Measurements from ENCODE around the gene LHFPL2. TPM values are rescaled to one million over a fixed set of nuclear protein-coding genes. Genes with fewer than 3 reads are reported as not detected.

LHFPL2 gene
- total and polyA plus RNA-seq, 3 experiments from 2014 or later = 0.20 to 1.2 (median 0.84) TPM

DNA sequence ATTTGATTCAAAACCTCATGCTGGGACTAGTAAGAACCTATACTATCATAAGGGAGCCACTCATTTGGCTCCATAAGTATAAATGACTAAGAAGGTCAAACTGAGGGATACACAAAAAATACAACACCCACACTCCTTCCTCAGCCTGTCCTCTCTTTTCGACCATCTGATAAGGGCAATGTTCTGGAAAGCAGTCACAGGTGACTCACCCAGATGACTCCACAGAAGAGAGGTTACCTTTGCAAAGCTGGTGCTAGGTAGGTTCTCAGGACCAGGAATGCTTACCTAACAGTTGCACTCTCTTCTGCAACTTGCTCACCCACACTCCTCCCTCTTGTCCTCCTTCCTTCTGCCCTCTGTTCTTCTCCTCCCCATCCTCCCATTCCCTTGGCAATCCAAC, 32.9 kb downstream of the LHFPL2 start:
- no peak overlapping the region for H3K4me3 Mint-ChIP-seq
- CTCF ChIA-PET = no interaction called here
- no peaks in the 10 kb centered on the region for H3K36me3 Mint-ChIP-seq
- peaks cover 0 to 3% (median 0%) of the 10 kb centered on the region in 5 donors for H3K9me3 Mint-ChIP-seq
- peaks cover 0 to 8% of the 10 kb centered on the region in 2 donors for H3K27me3 Mint-ChIP-seq
- no peaks in the 10 kb centered on the region for H3K36me3 ChIP-seq (ENCODE audit: insufficient read depth, low read length)
- no peaks in the 10 kb centered on the region for H3K4me1 ChIP-seq (ENCODE audit: insufficient read depth, low read length)
- no peak overlapping the region for H3K27ac ChIP-seq (ENCODE audit: low read depth, low read length)
- DNase-seq = no peak
- H3K4me3 ChIP-seq (ENCODE audit: low read length) = no peak overlapping the region
- H3K27ac Mint-ChIP-seq = no peak overlapping the region
- H3K9me3 ChIP-seq (ENCODE audit: low read length) = no peaks in the 10 kb centered on the region
- POLR2A ChIA-PET = no interaction called here
- no peaks in the 10 kb centered on the region for H3K27me3 ChIP-seq (ENCODE audit: insufficient read depth, low read length, poor library complexity, severe bottlenecking)
- no peaks in the 10 kb centered on the region for H3K4me1 Mint-ChIP-seq

GRCh38 chr5:78614816-78615215, 33.8 kb downstream of the LHFPL2 start:
- H3K4me3 ChIP-seq (ENCODE audit: low read length) = no peak overlapping the region
- Mint-ChIP-seq H3K4me3 (no peak overlapping the region), H3K9me3 (no peaks in the 10 kb centered on the region), H3K27me3 (peaks cover 0 to 10% of the 10 kb centered on the region in 2 donors), H3K4me1 (no peaks in the 10 kb centered on the region), H3K27ac (no peak overlapping the region), H3K36me3 (no peaks in the 10 kb centered on the region)
- no peaks in the 10 kb centered on the region for H3K9me3 ChIP-seq (ENCODE audit: low read length)
- no peaks in the 10 kb centered on the region for H3K4me1 ChIP-seq (ENCODE audit: insufficient read depth, low read length)
- no peaks in the 10 kb centered on the region for H3K27me3 ChIP-seq (ENCODE audit: insufficient read depth, low read length, poor library complexity, severe bottlenecking)
- no peak overlapping the region for H3K27ac ChIP-seq (ENCODE audit: low read depth, low read length)
- ChIA-PET CTCF (no interaction called here), POLR2A (no interaction called here)
- no peak for DNase-seq
- no peaks in the 10 kb centered on the region for H3K36me3 ChIP-seq (ENCODE audit: insufficient read depth, low read length)

GRCh38 chr5:78613756-78614155, 34.8 kb downstream of the LHFPL2 start:
- Mint-ChIP-seq H3K36me3 (no peaks in the 10 kb centered on the region), H3K9me3 (no peaks in the 10 kb centered on the region), H3K4me1 (no peaks in the 10 kb centered on the region), H3K27ac (no peak overlapping the region), H3K27me3 (peaks cover 0 to 10% of the 10 kb centered on the region in 2 donors), H3K4me3 (no peak overlapping the region)
- Histone ChIP-seq H3K4me1 (ENCODE audit: insufficient read depth, low read length) (no peaks in the 10 kb centered on the region), H3K27me3 (ENCODE audit: insufficient read depth, low read length, poor library complexity, severe bottlenecking) (no peaks in the 10 kb centered on the region), H3K4me3 (ENCODE audit: low read length) (no peak overlapping the region), H3K9me3 (ENCODE audit: low read length) (no peaks in the 10 kb centered on the region), H3K36me3 (ENCODE audit: insufficient read depth, low read length) (no peaks in the 10 kb centered on the region), H3K27ac (ENCODE audit: low read depth, low read length) (no peak overlapping the region)
- CTCF ChIA-PET = no interaction called here
- no peak for DNase-seq
- POLR2A ChIA-PET = no interaction called here

- Histone ChIP-seq H3K9me3 (ENCODE audit: low read length) (no peaks in the 10 kb centered on the region), H3K4me3 (ENCODE audit: low read length) (no peak overlapping the region), H3K4me1 (ENCODE audit: insufficient read depth, low read length) (no peaks in the 10 kb centered on the region), H3K27me3 (ENCODE audit: insufficient read depth, low read length, poor library complexity, severe bottlenecking) (no peaks in the 10 kb centered on the region), H3K36me3 (ENCODE audit: insufficient read depth, low read length) (no peaks in the 10 kb centered on the region), H3K27ac (ENCODE audit: low read depth, low read length) (no peak overlapping the region)
- Mint-ChIP-seq H3K36me3 (no peaks in the 10 kb centered on the region), H3K4me1 (no peaks in the 10 kb centered on the region), H3K9me3 (no peaks in the 10 kb centered on the region), H3K27me3 (peaks cover 0 to 12% of the 10 kb centered on the region in 2 donors), H3K4me3 (no peak overlapping the region), H3K27ac (no peak overlapping the region)
- ChIA-PET CTCF (no interaction called here), POLR2A (no interaction called here)
- no peak for DNase-seq
Observed at GRCh38 chr5:78613151-78613533, 35.4 kb downstream of the LHFPL2 start.

DNA sequence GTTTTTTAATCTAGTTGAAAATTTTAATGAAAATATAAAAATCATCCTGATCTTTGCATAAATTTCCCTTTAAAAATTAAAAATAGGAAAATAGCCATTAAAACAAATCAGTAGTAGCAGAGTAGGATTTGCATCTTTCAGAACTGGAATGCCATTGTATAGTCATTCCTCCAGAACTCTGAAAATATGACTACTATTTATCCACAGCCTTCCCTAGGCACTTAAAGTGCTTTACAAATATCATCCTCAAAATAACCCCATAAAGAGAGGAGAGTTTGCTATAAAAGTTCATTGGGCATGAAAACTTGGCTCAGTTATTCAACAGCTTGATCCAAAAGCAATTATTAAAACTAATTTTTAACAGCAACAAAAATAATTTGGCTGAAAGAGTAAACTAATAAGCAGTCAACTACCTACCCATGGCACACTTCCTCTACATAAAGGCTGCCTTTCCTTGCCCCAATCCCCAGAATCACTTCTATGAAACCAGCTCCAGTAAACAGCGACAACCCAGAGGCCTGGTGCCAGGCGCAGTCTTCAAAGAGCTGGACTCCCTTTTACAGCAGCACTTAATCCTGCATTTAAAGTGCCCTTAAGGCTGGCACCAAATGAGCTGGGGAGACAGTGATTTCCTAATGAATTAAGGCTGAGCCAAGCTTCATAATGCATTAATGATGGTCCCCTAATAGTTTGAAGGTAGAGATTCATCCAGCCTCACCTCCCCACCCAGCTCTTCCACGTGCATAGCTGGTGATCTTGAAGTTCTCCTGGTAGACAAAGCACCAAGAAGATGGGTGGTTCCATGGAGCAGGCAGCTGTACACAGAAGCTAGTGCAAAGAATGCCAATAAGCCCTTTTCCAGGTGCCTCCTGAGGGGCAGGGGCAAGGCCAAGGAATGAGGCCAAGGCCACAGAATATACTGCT, 36.1 kb downstream of the LHFPL2 start:
- ChIA-PET CTCF (no interaction called here), POLR2A (no interaction called here)

GRCh38 chr5:78611126-78611605, 37.4 kb downstream of the LHFPL2 start:
- Histone ChIP-seq H3K4me1 (ENCODE audit: insufficient read depth, low read length) (no peaks in the 10 kb centered on the region), H3K27me3 (ENCODE audit: insufficient read depth, low read length, poor library complexity, severe bottlenecking) (no peaks in the 10 kb centered on the region), H3K4me3 (ENCODE audit: low read length) (no peak overlapping the region), H3K36me3 (ENCODE audit: insufficient read depth, low read length) (no peaks in the 10 kb centered on the region), H3K27ac (ENCODE audit: low read depth, low read length) (no peak overlapping the region), H3K9me3 (ENCODE audit: low read length) (no peaks in the 10 kb centered on the region)
- Mint-ChIP-seq H3K4me1 (no peaks in the 10 kb centered on the region), H3K9me3 (no peaks in the 10 kb centered on the region), H3K4me3 (no peak overlapping the region), H3K27ac (peak overlapping the region in 1 of 8 donors; percentile 58), H3K36me3 (no peaks in the 10 kb centered on the region), H3K27me3 (peaks cover 6 to 18% of the 10 kb centered on the region in 2 donors)
- POLR2A ChIA-PET = no interaction called here
- no peak for DNase-seq
- CTCF ChIA-PET = no interaction called here

More for the DNA sequence above, 36.1 kb downstream of the LHFPL2 start:
- no peak for DNase-seq
- peaks cover 4 to 12% of the 10 kb centered on the region in 2 donors for H3K27me3 Mint-ChIP-seq
- no peaks in the 10 kb centered on the region for H3K36me3 Mint-ChIP-seq
- H3K9me3 Mint-ChIP-seq = no peaks in the 10 kb centered on the region
- no peaks in the 10 kb centered on the region for H3K9me3 ChIP-seq (ENCODE audit: low read length)
- no peaks in the 10 kb centered on the region for H3K4me1 ChIP-seq (ENCODE audit: insufficient read depth, low read length)
- H3K36me3 ChIP-seq (ENCODE audit: insufficient read depth, low read length) = no peaks in the 10 kb centered on the region
- no peak overlapping the region for H3K4me3 ChIP-seq (ENCODE audit: low read length)
- H3K4me1 Mint-ChIP-seq = no peaks in the 10 kb centered on the region
- H3K27ac ChIP-seq (ENCODE audit: low read depth, low read length) = no peak overlapping the region
- peak overlapping the region in 1 of 8 donors; percentile 29 for H3K27ac Mint-ChIP-seq
- H3K27me3 ChIP-seq (ENCODE audit: insufficient read depth, low read length, poor library complexity, severe bottlenecking) = no peaks in the 10 kb centered on the region
- no peak overlapping the region for H3K4me3 Mint-ChIP-seq

DNA sequence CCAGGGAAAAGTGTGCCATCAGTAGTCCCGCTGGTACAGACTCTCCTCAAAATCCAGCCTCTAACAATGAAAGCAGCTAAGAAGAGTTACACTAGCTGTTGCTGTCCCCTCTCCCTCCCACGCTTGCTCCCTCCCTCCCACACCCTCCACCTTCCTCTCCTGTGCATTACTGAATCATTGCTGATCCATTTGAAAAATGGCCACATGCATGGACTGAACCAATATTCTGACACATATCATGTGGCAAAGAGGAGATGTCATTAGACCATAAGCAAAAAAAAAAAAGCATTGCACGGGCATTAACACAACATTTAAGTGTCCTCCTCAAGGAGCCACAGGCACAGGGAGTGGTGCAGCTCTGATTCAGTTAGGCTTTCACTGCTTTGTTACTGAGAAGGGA, 37.9 kb downstream of the LHFPL2 start:
- H3K36me3 Mint-ChIP-seq = no peaks in the 10 kb centered on the region
- ChIA-PET POLR2A (no interaction called here), CTCF (no interaction called here)
- H3K27me3 Mint-ChIP-seq = peaks cover 6 to 18% of the 10 kb centered on the region in 2 donors
- no peaks in the 10 kb centered on the region for H3K9me3 ChIP-seq (ENCODE audit: low read length)
- H3K4me1 Mint-ChIP-seq = no peaks in the 10 kb centered on the region
- no peaks in the 10 kb centered on the region for H3K4me1 ChIP-seq (ENCODE audit: insufficient read depth, low read length)
- H3K27ac Mint-ChIP-seq = no peak overlapping the region
- no peak for DNase-seq
- H3K9me3 Mint-ChIP-seq = no peaks in the 10 kb centered on the region
- H3K4me3 ChIP-seq (ENCODE audit: low read length) = no peak overlapping the region
- H3K27ac ChIP-seq (ENCODE audit: low read depth, low read length) = no peak overlapping the region
- H3K4me3 Mint-ChIP-seq = no peak overlapping the region
- H3K36me3 ChIP-seq (ENCODE audit: insufficient read depth, low read length) = no peaks in the 10 kb centered on the region
- H3K27me3 ChIP-seq (ENCODE audit: insufficient read depth, low read length, poor library complexity, severe bottlenecking) = no peaks in the 10 kb centered on the region

- POLR2A ChIA-PET = no interaction called here
- no peak overlapping the region for H3K4me3 ChIP-seq (ENCODE audit: low read length)
- no peaks in the 10 kb centered on the region for H3K27me3 ChIP-seq (ENCODE audit: insufficient read depth, low read length, poor library complexity, severe bottlenecking)
- H3K27ac ChIP-seq (ENCODE audit: low read depth, low read length) = no peak overlapping the region
- Mint-ChIP-seq H3K27ac (no peak overlapping the region), H3K27me3 (peaks cover 6 to 18% of the 10 kb centered on the region in 2 donors), H3K9me3 (no peaks in the 10 kb centered on the region), H3K4me3 (no peak overlapping the region), H3K4me1 (no peaks in the 10 kb centered on the region), H3K36me3 (no peaks in the 10 kb centered on the region)
- no peaks in the 10 kb centered on the region for H3K36me3 ChIP-seq (ENCODE audit: insufficient read depth, low read length)
- no peak for DNase-seq
- no peaks in the 10 kb centered on the region for H3K9me3 ChIP-seq (ENCODE audit: low read length)
- CTCF ChIA-PET = interaction anchor here (1.6 kb wide), 1 partner anchor 16 kb away, joined by 4 read pairs; no protein-coding TSS in a partner anchor
- H3K4me1 ChIP-seq (ENCODE audit: insufficient read depth, low read length) = no peaks in the 10 kb centered on the region
Observed at GRCh38 chr5:78610163-78610583, 38.4 kb downstream of the LHFPL2 start.
